HK-2 (cell line): ENCODE measurements around the gene SPG7.
"Not testable (repeated sequence)": the region's sequence is repeated elsewhere in the genome, so short reads cannot be mapped to it uniquely, and the experiment has no call there.

Source experiments
- DNase-seq: peaks from one replicate; pipeline ENCODE4 v3.0.0-alpha.2; 2018; ENCODE audit not compliant: unreplicated experiment

SPG7 gene

GRCh38 chr16:89564476-89565255 lies 56.5 kb downstream of the SPG7 start:
- peak; percentile 57 for DNase-seq

DNA sequence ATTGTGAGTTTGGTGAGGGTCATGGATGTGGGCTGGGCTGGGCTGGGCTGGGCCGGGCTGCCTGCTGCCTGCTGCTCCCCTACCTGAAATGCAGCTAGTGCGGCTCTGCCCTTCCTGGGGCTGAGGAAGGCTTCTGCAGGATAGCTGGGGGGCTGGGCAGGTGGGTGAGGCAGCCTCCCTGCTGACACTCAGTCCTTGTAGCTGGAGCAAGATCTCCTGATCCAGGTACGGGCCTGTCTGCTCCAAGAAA lies 57.0 kb downstream of the SPG7 start:
- DNase-seq = no peak

- peak; percentile 88 for DNase-seq
Measured at GRCh38 chr16:89565506-89566372, 57.5 kb downstream of the SPG7 start.

DNA sequence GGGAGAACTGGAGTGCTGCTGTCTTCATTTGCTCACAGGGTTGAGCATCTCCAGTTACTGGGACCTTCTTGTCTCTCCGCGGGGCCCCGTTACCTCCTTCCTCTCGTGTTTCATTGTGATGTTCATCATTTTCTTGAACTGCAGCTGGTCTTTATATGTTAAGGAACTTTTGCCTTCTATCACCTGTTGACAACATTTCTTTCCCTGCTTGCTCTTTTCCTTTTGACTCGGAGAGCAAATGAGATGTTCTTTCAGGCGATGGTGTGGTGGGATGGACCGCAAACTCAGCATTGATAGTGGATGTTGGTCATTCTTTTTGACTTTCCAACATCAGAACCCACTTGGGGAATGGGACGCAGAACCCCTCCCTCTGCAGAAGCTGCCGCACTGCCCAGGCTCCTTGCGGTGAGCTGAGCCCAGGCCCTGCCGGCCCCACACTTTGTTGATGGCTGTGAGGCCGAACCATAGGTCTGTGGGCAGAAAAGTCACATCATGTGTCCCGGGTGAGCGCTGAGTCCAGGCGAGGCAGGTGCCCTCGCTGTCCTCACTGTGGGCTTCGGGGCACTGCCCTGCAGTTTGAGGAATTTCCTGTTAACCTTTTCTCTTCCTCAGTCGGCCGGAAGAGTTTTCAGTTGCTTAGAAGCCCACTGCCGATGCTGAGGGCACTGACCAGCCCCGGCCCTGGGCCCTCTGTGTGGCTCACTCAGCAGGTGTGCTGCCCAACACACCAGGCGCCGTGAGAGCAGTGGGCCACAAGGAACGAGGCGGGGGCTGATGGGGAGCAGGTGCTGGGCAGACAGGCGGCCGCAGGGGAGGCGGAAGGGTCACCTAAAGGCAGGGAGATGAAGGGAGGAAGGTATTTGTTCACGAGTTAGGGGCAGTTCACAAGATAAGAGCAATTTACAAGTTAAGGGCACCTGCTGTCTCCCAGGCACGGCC lies 59.7 kb downstream of the SPG7 start:
- no peak for DNase-seq

DNA sequence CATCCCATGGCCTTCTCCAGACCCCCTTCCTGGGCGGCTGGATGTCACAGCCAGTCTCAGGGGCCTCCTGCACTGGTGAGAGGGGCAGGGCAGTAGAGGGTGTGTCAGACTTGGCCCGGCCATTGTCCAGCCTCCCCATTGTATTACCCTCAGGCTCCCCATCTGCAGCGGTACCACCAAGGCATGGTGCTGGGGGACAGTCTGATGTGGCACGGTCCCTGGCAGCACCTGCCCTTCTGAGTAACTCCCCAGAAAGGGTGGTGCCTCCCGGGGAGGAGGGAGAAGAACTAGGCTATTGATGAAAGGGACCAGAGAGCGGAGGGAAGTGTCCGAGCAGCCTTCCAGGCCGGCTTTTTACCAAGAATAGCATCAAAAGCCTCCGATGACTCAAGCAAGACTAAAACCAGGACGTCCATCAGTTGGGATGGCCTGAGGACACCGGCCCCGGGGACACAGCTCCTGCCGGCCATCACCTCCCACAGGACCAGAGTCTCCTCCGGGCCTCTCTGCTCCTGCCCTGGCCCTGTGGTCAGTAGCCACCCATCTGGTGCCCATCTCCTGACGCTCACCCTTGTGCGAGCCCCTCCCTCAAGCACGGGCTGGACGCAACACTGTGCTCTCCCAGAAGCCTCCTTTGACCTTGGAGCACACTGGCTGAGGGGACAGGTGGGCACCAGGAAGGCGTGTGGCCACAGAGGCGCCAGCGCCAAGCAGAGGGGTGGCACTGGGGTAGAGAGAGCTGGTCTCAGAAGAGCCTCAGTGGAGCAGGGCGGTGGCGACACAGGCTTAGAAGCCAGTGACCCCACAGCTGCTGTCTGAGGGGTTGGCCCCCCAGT lies 61.5 kb downstream of the SPG7 start:
- no peak for DNase-seq

- DNase-seq = no peak
Measured at GRCh38 chr16:89570342-89570923, 62.2 kb downstream of the SPG7 start.

- not testable (repeated sequence) for DNase-seq
Measured at GRCh38 chr16:89570983-89571598, 62.9 kb downstream of the SPG7 start.

- DNase-seq = no peak
Measured at GRCh38 chr16:89571636-89572035, 63.4 kb downstream of the SPG7 start.

- no peak for DNase-seq
Measured at GRCh38 chr16:89572073-89572484, 63.9 kb downstream of the SPG7 start.

DNA sequence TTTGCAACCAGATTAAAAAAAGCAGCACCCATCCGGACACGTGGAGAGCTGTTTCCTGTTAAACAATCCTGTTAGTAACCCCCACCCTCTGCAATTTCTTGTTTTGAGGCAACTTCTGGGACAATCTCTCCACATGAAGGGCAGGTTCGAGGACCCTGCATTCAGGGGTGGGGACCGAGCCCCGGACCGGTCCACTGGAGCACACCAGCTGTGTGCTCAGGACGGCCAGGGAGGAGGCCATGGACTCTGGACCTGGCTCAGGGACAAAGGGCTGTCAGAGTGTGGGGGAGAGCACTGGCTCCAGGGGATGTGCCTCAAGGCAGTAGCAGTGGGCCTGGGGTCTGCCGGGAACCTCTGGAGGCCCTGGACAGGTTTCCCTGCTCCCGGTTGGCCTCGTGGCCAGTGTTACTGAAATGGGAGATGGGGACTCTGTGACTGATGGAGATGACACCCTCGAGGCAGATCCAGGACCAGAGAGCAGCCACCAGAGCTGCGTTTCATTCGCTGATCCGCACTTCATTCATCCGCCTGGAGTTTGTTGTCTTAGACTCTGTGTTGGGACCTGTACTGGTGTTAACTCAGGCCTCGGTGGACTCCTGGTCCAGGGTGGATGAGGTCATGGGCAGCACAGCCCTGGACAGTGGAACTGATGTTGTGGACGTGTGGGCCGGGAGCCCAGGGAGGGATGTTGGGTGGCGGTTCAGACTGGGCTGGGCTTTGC lies 64.4 kb downstream of the SPG7 start:
- no peak for DNase-seq

DNA sequence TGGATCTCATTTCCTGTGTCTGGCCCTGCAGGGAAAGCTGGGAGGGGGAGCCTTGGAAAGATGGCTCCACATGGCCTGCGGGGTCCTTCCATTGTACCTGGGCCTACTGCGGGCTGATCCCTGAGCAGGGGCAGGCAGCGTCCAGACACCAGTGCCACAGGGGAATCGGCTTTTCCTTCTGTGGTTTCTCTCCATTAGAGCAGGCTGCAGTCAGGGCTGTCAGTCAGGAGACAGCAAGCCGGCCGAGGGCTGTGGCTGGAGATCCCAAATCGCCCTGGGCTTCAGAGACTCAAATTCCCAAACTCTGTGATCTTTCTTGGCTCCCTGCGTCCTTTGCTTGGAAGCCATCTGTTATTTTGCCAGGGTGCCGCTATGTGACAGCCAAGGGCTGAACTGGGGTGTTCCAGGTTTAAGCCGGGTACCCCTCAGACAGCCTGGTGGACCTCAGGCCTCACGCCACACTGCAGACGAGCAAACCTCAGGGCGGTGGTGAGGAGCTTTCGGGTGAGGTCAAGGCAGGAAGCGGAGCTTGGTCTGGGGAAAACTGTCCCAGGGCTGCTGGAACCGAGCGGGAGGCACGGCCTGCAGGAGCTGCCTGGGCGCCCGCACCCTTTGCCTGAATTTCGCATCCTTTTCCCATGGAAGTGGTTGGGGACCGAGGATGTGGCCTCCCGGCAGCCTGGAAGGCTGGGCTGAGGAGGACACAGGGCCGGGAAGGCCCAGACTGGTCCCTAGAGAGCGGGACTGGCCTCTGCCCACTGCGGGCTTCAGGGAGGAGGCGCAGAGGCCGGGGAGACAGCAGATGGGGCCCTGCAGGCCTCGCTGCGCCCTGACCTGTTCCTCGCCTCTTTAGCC lies 65.8 kb downstream of the SPG7 start:
- DNase-seq = no peak

- DNase-seq = peak; percentile 55
Measured at GRCh38 chr16:89574681-89575246, 66.6 kb downstream of the SPG7 start.

GRCh38 chr16:89575247-89576152 lies 67.3 kb downstream of the SPG7 start, which contains the start of gene CPNE7:
Gene CPNE7 (plus strand): TSS chr16:89575758. CDS start chr16:89575898, 140 bp downstream.
- no peak for DNase-seq

GRCh38 chr16:89576153-89577054 lies 68.2 kb downstream of the SPG7 start:
- no peak for DNase-seq

DNA sequence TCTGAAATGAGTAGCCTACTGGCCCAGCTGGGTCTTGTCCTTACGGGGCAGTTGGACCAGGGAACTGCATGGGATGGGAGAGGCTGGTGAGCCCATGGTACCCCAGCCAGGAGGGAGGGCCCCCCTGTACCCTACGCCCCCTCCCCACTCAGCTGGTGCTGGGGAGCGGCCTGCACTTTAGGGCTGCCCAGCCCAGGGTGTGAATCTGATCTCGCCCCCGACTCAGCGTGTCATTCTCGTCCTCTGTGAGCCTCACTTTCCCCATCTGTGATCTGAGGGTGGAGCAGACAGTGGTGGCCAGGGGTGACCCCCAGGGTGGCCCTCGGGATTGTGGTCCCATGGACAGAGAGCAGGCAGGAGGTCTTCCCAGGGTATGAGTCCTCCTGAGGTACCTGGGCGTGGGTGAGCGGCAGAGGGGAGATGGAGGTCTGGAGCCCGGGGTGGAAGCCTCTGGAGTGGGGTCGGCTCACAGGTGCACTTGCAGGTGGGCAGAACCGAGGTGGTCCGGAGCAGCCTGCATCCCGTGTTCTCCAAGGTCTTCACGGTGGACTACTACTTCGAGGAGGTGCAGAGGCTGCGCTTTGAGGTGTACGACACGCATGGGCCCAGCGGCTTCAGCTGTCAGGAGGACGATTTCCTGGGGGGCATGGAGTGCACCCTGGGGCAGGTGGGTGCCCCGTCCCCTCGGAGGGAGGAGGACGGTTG lies 69.0 kb downstream of the SPG7 start:
- no peak for DNase-seq

DNA sequence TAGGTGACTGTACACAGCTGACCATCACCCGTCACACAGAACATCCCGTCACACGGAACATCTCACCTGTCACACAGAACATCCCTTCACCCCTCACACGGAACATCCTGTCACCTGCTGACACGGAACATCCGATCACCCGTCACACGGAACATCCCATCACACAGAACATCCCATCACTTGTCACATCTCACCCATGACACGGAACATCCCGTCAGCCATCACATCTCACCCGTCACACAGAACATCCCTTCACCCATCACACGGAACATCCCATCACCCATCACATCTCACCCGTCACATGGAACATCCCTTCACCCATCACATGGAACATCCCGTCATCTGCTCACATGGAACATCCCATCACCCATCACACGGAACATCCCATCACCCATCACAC lies 71.1 kb downstream of the SPG7 start:
- DNase-seq = no peak
